ENCODE results near the gene PELI2. TPM values are rescaled to one million over a fixed set of nuclear protein-coding genes. Genes with fewer than 3 reads are reported as not detected.
A peak's percentile ranks its signal among the peaks of the same experiment; 100 is the strongest.

PELI2 gene
- total and polyA plus RNA-seq, 2 experiments from 2014 or later: 8.0 to 24.5 TPM

- H2AFZ ChIP-seq: no peak overlapping the region
- Mint-ChIP-seq H3K4me1 (peaks cover 53% of the 10 kb centered on the region), H3K27me3 (ENCODE audit: insufficient read depth, low read depth, poor library complexity) (peaks cover 4% of the 10 kb centered on the region), H3K27ac (peak overlapping the region; percentile 7; the same call in 1 of the 2 replicates), H3K36me3 (ENCODE audit: low read depth) (no peaks in the 10 kb centered on the region), H3K4me3 (no peak overlapping the region), H3K9me3 (no peaks in the 10 kb centered on the region)
- no peaks in the 10 kb centered on the region for H3K9me2 ChIP-seq (ENCODE audit: insufficient read depth)
- TF ChIP-seq POLR2AphosphoS5 (IDR thresholded peaks at IDR 0.05; ENCODE audit: low read depth): no peak
- no peak for TF ChIP-seq CREB1 (CRISPR knock-in tag; IDR thresholded peaks at IDR 0.05; ENCODE audit: low read depth)
- no peak for TF ChIP-seq ZNF331 (CRISPR knock-in tag; IDR thresholded peaks at IDR 0.05; ENCODE audit: low read depth)
- TF ChIP-seq, protein P1, sequence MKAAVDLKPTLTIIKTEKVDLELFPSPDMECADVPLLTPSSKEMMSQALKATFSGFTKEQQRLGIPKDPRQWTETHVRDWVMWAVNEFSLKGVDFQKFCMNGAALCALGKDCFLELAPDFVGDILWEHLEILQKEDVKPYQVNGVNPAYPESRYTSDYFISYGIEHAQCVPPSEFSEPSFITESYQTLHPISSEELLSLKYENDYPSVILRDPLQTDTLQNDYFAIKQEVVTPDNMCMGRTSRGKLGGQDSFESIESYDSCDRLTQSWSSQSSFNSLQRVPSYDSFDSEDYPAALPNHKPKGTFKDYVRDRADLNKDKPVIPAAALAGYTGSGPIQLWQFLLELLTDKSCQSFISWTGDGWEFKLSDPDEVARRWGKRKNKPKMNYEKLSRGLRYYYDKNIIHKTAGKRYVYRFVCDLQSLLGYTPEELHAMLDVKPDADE (IDR thresholded peaks at IDR 0.05): no peak
- TF ChIP-seq CTCF (conservative IDR thresholded peaks at IDR 0.05; ENCODE audit: low read depth in 2 of 2): no peak
- TF ChIP-seq ZNF114 (CRISPR knock-in tag; IDR thresholded peaks at IDR 0.05): no peak
- TF ChIP-seq EZH2phosphoT487 (IDR thresholded peaks at IDR 0.05; ENCODE audit: unreplicated experiment): no peak
- no peak for TF ChIP-seq JUNB (IDR thresholded peaks at IDR 0.05; ENCODE audit: unreplicated experiment)
- TF ChIP-seq STAT1 (IDR thresholded peaks at IDR 0.05; ENCODE audit: unreplicated experiment): no peak
- no peak for TF ChIP-seq EZH2 (IDR thresholded peaks at IDR 0.05; ENCODE audit: low read depth, unreplicated experiment)
- no peak for TF ChIP-seq REST (IDR thresholded peaks at IDR 0.05; ENCODE audit: unreplicated experiment)
- no peak for TF ChIP-seq NANOG (IDR thresholded peaks at IDR 0.05; ENCODE audit: borderline replicate concordance)
- H3K4me2 ChIP-seq: no peak overlapping the region
- H4K20me1 ChIP-seq (replicated peaks; ENCODE audit: insufficient read depth): no peaks in the 10 kb centered on the region; the same call in 1 of the 2 replicates
- peaks cover 25% of the 10 kb centered on the region for H3K4me1 ChIP-seq (ENCODE audit: insufficient read depth)
- H3K27ac ChIP-seq (ENCODE audit: low read depth): no peak overlapping the region
- H3K4me3 ChIP-seq: no peak overlapping the region
- DNase-seq (ENCODE audit: low spot score) (no peak), ATAC-seq (peak; percentile 22; the same call in 1 of the 3 replicates)
- no peaks in the 10 kb centered on the region for H3K27me3 ChIP-seq (ENCODE audit: insufficient read depth)
- no peaks in the 10 kb centered on the region for H3F3A ChIP-seq (replicated peaks; ENCODE audit: low read depth)
- H3K36me3 ChIP-seq (ENCODE audit: insufficient read depth): no peaks in the 10 kb centered on the region
- H3K79me2 ChIP-seq (replicated peaks; ENCODE audit: insufficient read depth): peaks cover 92% of the 10 kb centered on the region
Measured at GRCh38 chr14:56145181-56145769, 27.1 kb downstream of the PELI2 start.

Measured in GM23338 (cell line).